Kidney (tissue), 14 donors: ENCODE measurements around the gene ICE2. TPM values are rescaled to one million over a fixed set of nuclear protein-coding genes. Genes with fewer than 3 reads are reported as not detected.

Experiments
- DNase-seq, 5 donors: peaks; one replicate each; pipeline ENCODE4 v3.0.0-alpha.2; 2013 to 2020
- FAIRE-seq: peaks from 2 replicates; lab custom pipeline; 2012; peaks lifted over from hg19 to GRCh38; lab: Jason Lieb, UNC
- H3K27ac ChIP-seq, 2 donors: one replicate each; pipeline ENCODE4 v1.7.0; 2013; ENCODE audit warnings: low read depth in 2 of 2, low read length in 2 of 2, inconsistent platforms in 1 of 2
- H3K27me3 ChIP-seq: one replicate; pipeline ENCODE4 v1.7.1; 2013; ENCODE audit warnings: low read length, inconsistent platforms; ENCODE audit not compliant: control insufficient read depth, insufficient read depth
- H3K36me3 ChIP-seq, 3 donors: one replicate each; pipeline versions ENCODE4 v1.7.0 to v1.7.1; 2013; ENCODE audit warnings: low read length in 3 of 3, control low read depth in 1 of 3, inconsistent platforms in 1 of 3; ENCODE audit not compliant: insufficient read depth in 3 of 3, control insufficient read depth in 2 of 3
- H3K4me1 ChIP-seq, 3 donors: one replicate each; pipeline versions ENCODE4 v1.7.0 to v1.7.1; 2013; ENCODE audit warnings: low read length in 3 of 3, inconsistent platforms in 1 of 3, low read depth in 1 of 3; ENCODE audit not compliant: control insufficient read depth in 2 of 3, insufficient read depth in 2 of 3
- H3K4me3 ChIP-seq, 3 donors: one replicate each; pipeline versions ENCODE4 v1.7.0 to v1.8.1; 2013; ENCODE audit warnings: low read length in 3 of 3, control low read depth in 1 of 3, inconsistent platforms in 1 of 3
- H3K9ac ChIP-seq, 3 donors: one replicate each; pipeline versions ENCODE4 v1.7.0 to v1.7.1; 2013; ENCODE audit warnings: low read length in 3 of 3, control low read depth in 1 of 3, inconsistent platforms in 1 of 3
- H3K9me3 ChIP-seq, 3 donors: one replicate each; pipeline versions ENCODE4 v1.7.0 to v1.7.1; 2013; ENCODE audit warnings: low read length in 3 of 3, control low read depth in 1 of 3, inconsistent platforms in 1 of 3; ENCODE audit not compliant: control insufficient read depth in 2 of 3, insufficient read depth in 1 of 3
- intact Hi-C: fragments of 100-400 bp; cut with DNase I; formaldehyde crosslinking; loops from one replicate; pipeline ENCODE4 v1.11.1; 2022
- polyA plus RNA-seq: library from polyadenylated mRNA; stranded (reverse); fragments of 350-450 nt; fragmentation: Illumina TruSeq; extraction: RNeasy Lipid Tissue Mini Kit (QIAGEN cat#74804); gene quantifications from one replicate; pipeline ENCODE4 v1.2.3, GENCODE V29; 2014; ENCODE audit warnings: low read depth, low replicate concordance; ENCODE audit not compliant: insufficient read depth
- total RNA-seq: library from RNA; stranded (reverse); fragmentation: NEBNext Ultra II Directional; extraction: Animal tissue kit (Norgen Biotek cat#: 25700); gene quantifications from one replicate; pipeline ENCODE4 v1.2.1, GENCODE V29; 2021
- TF ChIP-seq, protein P1 (sequence below): IDR thresholded peaks from 3 replicates; pipeline ENCODE4 v1.5.1; 2012; ENCODE audit warnings: mild to moderate bottlenecking, moderate library complexity, borderline replicate concordance; ENCODE audit not compliant: insufficient read depth; ENCODE audit errors: extremely low read depth
- donor health status: control.
- donor health status: control.
- donor health status: control.
- donor health status: control.
- donor health status: control.
- donor health status: DM: yes; HTN: yes; CAD: no.
- donor health status: Normal renal cell carcinoma (clear cell type).

The ICE2 gene
- total and polyA plus RNA-seq, 2 donors from 2014 or later = 16.4 to 61.4 TPM

DNA sequence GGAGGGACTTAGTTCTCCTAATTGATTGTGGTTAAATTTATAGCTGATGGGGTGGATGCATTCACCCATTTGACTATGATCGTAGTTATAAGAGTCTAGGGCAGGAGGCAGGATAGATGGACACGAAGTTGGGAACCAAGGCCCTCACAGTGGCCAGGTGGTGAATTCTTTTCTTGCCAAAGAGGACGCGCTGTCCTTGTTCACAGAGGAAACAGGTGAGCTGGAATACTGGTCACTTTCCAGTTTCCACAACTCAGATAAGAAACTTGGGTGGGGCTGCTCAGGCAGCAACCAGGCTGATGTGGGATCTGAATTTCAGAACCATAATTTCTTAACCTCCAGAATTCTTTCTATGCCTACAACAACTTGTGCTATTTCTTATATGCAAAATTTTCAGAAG is 34.0 kb upstream of the ICE2 start:
- no peaks in the 10 kb centered on the region for H3K4me1 ChIP-seq
- no peak overlapping the region for H3K9ac ChIP-seq
- H3K27ac ChIP-seq = no peak overlapping the region
- no peaks in the 10 kb centered on the region for H3K27me3 ChIP-seq
- no peak overlapping the region for H3K4me3 ChIP-seq
- TF ChIP-seq, protein P1, sequence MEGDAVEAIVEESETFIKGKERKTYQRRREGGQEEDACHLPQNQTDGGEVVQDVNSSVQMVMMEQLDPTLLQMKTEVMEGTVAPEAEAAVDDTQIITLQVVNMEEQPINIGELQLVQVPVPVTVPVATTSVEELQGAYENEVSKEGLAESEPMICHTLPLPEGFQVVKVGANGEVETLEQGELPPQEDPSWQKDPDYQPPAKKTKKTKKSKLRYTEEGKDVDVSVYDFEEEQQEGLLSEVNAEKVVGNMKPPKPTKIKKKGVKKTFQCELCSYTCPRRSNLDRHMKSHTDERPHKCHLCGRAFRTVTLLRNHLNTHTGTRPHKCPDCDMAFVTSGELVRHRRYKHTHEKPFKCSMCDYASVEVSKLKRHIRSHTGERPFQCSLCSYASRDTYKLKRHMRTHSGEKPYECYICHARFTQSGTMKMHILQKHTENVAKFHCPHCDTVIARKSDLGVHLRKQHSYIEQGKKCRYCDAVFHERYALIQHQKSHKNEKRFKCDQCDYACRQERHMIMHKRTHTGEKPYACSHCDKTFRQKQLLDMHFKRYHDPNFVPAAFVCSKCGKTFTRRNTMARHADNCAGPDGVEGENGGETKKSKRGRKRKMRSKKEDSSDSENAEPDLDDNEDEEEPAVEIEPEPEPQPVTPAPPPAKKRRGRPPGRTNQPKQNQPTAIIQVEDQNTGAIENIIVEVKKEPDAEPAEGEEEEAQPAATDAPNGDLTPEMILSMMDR = no peak
- DNase-seq (no peak), FAIRE-seq (no peak)
- peaks cover 0 to 19% (median 15%) of the 10 kb centered on the region in 3 donors for H3K36me3 ChIP-seq
- intact Hi-C loops = no loop called here
- H3K9me3 ChIP-seq = no peaks in the 10 kb centered on the region

DNA sequence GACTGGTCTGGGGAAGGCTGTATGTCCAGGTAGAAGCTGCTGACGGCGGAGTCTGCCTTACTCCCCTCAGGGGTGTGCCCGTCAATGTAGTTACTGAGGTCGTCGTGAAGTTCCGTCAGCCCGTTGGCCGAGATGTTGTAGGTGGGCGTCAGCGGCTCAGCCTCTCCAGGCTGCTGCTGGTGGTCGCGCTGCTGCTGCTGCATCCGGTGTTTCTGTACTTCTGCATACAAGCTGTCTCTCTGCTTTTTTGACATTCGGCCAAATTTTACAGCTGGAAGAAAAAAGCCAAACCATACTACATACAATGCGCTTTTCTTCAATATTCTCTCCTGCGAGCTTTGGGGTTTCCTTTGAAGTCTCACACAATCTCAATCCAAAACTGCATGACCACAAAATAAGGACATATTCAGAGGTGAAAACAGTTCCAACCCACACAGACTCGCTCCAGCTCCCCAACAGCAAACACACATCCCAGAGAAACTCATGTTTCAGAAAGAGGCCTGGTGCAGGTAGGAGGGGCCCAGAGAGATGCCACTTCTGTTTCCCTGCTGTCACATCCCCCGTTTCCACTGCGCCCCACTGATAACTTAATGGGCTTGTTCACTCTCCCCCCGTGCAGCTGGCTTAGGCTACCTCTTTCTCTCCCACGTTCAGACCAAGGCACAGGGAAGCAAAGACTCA is 32.5 kb upstream of the ICE2 start:
- H3K4me3 ChIP-seq = no peak overlapping the region
- FAIRE-seq (no peak), DNase-seq (peak in 4 of 5 donors; percentile 31 to 70 (median 52))
- H3K36me3 ChIP-seq = peaks cover 0 to 19% (median 15%) of the 10 kb centered on the region in 3 donors
- no peak overlapping the region for H3K9ac ChIP-seq
- no peak overlapping the region for H3K27ac ChIP-seq
- TF ChIP-seq, protein P1 = no peak
- intact Hi-C loops = no loop called here
- H3K27me3 ChIP-seq = no peaks in the 10 kb centered on the region
- no peaks in the 10 kb centered on the region for H3K9me3 ChIP-seq
- no peaks in the 10 kb centered on the region for H3K4me1 ChIP-seq

DNA sequence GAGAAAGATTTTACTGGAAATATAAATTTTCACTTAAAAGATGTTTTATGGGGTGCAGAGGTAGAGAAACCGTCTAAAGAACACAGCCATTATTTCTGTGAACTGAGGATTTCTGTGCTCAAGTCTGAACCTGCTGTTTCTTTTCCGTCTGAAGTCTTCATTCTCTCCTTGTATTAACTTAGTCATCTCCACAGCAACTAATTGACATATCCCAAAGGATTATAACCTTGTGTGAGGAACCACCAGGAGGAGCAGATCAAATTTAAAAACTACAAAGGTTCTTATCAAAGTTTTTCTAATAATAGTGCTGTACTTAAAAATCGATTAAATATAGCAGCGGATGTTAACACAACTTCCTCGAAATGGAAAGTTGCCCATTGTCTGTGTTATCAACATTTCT is 31.1 kb upstream of the ICE2 start:
- H3K27ac ChIP-seq = no peak overlapping the region
- no peaks in the 10 kb centered on the region for H3K9me3 ChIP-seq
- no peak for FAIRE-seq
- no peak overlapping the region for H3K4me3 ChIP-seq
- intact Hi-C loops = no loop called here
- DNase-seq = no peak
- H3K36me3 ChIP-seq = peaks cover 0 to 23% (median 16%) of the 10 kb centered on the region in 3 donors
- H3K4me1 ChIP-seq = no peaks in the 10 kb centered on the region
- no peaks in the 10 kb centered on the region for H3K27me3 ChIP-seq
- H3K9ac ChIP-seq = no peak overlapping the region
- TF ChIP-seq, protein P1 = no peak
